Activated B cell treated with CpG ODN at 0.5 μM for 24 hours (primary cell): Measurements from ENCODE around the gene LACTB. TPM values are rescaled to one million over a fixed set of nuclear protein-coding genes. Genes with fewer than 3 reads are reported as not detected.

Experiments used
- ATAC-seq: fragments of 200-7000 bp; cut with Tn5 transposase; one replicate; pipeline ENCODE4 v1.10.0; 2021; ENCODE audit warnings: low read depth, mild to moderate bottlenecking, moderate library complexity
- CTCF ChIA-PET: fragments of 350-600 bp; sonication (Branson Sonifier 250); formaldehyde crosslinking; loops from one replicate; lab custom pipeline; 2021; ENCODE audit warnings: antibody characterized with exemption; lab: Charles Lee
- POLR2A ChIA-PET: fragments of 350-600 bp; sonication (Branson Sonifier 250); formaldehyde crosslinking; loops from one replicate; lab custom pipeline; 2021; ENCODE audit warnings: antibody characterized with exemption; lab: Charles Lee
- DNase-seq: peaks from one replicate; pipeline ENCODE4 v3.0.0; 2022
- H3K27ac Mint-ChIP-seq: one replicate; pipeline ENCODE4 v1.8.0; 2020; ENCODE audit warnings: mixed read lengths
- H3K27me3 Mint-ChIP-seq: one replicate; pipeline ENCODE4 v1.8.0; 2021; ENCODE audit warnings: mixed read lengths
- H3K36me3 Mint-ChIP-seq: one replicate; pipeline ENCODE4 v1.8.0; 2021; ENCODE audit warnings: low read depth, mixed read lengths
- H3K4me1 Mint-ChIP-seq: one replicate; pipeline ENCODE4 v1.8.0; 2021; ENCODE audit warnings: mixed read lengths
- H3K4me3 Mint-ChIP-seq: one replicate; pipeline ENCODE4 v1.8.0; 2020; ENCODE audit warnings: mild to moderate bottlenecking, mixed read lengths
- H3K9me3 Mint-ChIP-seq: one replicate; pipeline ENCODE4 v1.8.0; 2020; ENCODE audit warnings: mixed read lengths
- intact Hi-C: fragments of 100-400 bp; cut with micrococcal nuclease; formaldehyde crosslinking; loops from one replicate; pipeline ENCODE4 v1.15.1; 2024
- total RNA-seq: library from RNA; stranded (reverse); gene quantifications from 2 replicates; pipeline ENCODE4 v1.2.3, GENCODE V29; 2022
- TF ChIP-seq, protein P1 (sequence below): fragments of 200-600 bp; IDR thresholded peaks from one replicate; pipeline ENCODE4 v1.8.0; 2022; ENCODE audit warnings: antibody characterized with exemption, mild to moderate bottlenecking

LACTB gene
- total RNA-seq, 1 donor from 2014 or later = 28.1 TPM

DNA sequence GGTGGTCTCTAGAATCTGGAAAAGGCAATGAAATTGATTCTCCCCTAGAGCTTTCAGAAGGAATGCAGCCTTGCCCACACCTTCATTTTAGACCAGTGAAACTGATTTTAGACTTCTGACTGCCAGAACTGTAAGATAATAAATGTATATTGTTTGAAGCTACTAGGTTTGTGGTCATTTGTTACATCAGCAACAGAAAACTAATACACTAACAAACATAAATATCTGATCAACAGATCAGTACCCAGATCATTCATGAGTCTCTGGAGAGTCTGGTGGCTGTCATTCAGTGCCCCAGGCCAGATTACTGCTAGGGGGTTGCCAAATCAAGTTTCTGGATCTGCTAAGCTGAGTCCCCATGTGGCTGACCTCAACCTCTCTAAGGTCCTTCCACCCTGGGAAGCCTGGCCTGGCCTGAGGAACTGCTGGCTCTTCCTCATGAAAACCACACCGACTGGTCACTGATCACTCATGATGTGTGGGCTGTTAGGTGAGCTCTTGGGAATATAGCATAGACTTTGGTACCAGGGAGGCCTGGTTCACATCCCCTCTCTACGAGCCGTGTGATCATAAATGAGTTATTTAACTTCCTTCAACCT, 11.1 kb upstream of the LACTB start:
- Mint-ChIP-seq H3K4me1 (no peaks in the 10 kb centered on the region), H3K27ac (no peak overlapping the region), H3K27me3 (peaks cover 8% of the 10 kb centered on the region), H3K9me3 (no peaks in the 10 kb centered on the region), H3K36me3 (no peaks in the 10 kb centered on the region), H3K4me3 (no peak overlapping the region)
- CTCF ChIA-PET = no interaction called here
- POLR2A ChIA-PET = no interaction called here
- ATAC-seq (no peak), DNase-seq (no peak)
- TF ChIP-seq, protein P1, sequence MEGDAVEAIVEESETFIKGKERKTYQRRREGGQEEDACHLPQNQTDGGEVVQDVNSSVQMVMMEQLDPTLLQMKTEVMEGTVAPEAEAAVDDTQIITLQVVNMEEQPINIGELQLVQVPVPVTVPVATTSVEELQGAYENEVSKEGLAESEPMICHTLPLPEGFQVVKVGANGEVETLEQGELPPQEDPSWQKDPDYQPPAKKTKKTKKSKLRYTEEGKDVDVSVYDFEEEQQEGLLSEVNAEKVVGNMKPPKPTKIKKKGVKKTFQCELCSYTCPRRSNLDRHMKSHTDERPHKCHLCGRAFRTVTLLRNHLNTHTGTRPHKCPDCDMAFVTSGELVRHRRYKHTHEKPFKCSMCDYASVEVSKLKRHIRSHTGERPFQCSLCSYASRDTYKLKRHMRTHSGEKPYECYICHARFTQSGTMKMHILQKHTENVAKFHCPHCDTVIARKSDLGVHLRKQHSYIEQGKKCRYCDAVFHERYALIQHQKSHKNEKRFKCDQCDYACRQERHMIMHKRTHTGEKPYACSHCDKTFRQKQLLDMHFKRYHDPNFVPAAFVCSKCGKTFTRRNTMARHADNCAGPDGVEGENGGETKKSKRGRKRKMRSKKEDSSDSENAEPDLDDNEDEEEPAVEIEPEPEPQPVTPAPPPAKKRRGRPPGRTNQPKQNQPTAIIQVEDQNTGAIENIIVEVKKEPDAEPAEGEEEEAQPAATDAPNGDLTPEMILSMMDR = no peak
- intact Hi-C loops = no loop called here

DNA sequence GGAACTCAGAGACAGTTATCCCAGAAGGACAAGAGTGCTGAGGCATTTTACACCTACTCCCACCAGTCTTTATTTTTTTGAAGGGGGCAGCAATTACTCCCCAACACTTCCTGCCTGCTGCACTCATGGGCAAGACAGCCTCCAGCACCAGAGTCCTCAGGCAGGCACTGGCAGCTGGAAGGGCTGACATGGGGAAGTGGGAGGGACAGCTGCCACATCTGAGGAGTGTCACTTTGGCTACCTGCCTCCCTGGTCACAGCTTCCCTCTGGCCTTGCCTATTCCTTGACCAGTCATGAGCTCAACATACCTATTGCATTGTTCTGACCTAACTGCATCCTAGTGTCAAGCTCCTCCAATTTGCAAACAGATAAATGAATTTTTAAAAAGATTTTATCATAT, 10.2 kb upstream of the LACTB start:
- DNase-seq (no peak), ATAC-seq (no peak)
- H3K4me3 Mint-ChIP-seq = no peak overlapping the region
- peaks cover 5% of the 10 kb centered on the region for H3K27me3 Mint-ChIP-seq
- H3K4me1 Mint-ChIP-seq = no peaks in the 10 kb centered on the region
- POLR2A ChIA-PET = no interaction called here
- intact Hi-C loops = no loop called here
- H3K27ac Mint-ChIP-seq = no peak overlapping the region
- no peaks in the 10 kb centered on the region for H3K36me3 Mint-ChIP-seq
- no peaks in the 10 kb centered on the region for H3K9me3 Mint-ChIP-seq
- TF ChIP-seq, protein P1 = no peak
- CTCF ChIA-PET = no interaction called here

DNA sequence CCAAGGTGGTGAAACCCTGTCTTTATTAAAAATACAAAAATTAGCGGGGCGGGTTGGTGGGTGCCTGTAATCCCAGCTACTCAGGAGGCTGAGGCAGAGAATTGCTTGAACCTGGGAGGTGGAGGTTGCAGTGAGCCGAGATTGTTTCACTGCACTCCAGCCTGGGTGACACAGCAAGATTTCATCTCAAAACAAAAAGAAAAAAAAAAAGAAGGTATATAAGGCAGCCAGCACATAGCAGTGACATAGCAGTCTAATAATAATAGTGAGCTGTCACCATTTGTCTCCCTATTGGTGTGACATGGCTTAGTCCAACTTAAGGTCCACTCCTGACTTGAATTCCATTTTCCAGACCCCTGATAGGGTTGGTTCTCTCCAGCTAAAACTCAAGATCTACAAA, 8.8 kb upstream of the LACTB start:
- H3K27ac Mint-ChIP-seq = no peak overlapping the region
- DNase-seq (no peak), ATAC-seq (no peak)
- H3K36me3 Mint-ChIP-seq = no peaks in the 10 kb centered on the region
- no peaks in the 10 kb centered on the region for H3K9me3 Mint-ChIP-seq
- TF ChIP-seq, protein P1 = no peak
- intact Hi-C loops = no loop called here
- H3K4me3 Mint-ChIP-seq = no peak overlapping the region
- ChIA-PET CTCF (no interaction called here), POLR2A (no interaction called here)
- peaks cover 5% of the 10 kb centered on the region for H3K27me3 Mint-ChIP-seq
- H3K4me1 Mint-ChIP-seq = no peaks in the 10 kb centered on the region

DNA sequence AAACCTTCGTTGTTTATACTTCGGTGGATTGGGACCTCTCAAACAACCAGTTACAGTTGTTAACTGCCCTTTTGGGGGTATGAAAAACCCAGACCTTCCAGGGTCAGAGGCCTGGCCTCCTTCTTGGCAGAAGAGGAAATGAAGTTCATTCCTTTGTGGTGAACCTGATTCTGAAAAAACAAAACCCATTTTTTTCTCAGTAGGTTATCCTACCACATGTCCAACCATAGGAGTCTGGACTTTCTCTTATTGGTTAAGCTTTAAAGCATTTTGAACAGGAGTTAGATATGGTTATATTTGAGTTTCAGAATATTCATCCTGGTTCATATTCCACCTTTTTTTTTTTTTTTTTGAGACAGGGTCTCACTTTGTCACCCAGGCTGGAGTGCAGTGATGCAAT, 7.2 kb upstream of the LACTB start:
- Mint-ChIP-seq H3K27me3 (no peaks in the 10 kb centered on the region), H3K36me3 (no peaks in the 10 kb centered on the region), H3K9me3 (peaks cover 3% of the 10 kb centered on the region), H3K4me3 (no peak overlapping the region), H3K27ac (no peak overlapping the region), H3K4me1 (no peaks in the 10 kb centered on the region)
- ChIA-PET POLR2A (no interaction called here), CTCF (no interaction called here)
- TF ChIP-seq, protein P1 = no peak
- ATAC-seq = no peak
- no peak for DNase-seq
- intact Hi-C loops = no loop called here

DNA sequence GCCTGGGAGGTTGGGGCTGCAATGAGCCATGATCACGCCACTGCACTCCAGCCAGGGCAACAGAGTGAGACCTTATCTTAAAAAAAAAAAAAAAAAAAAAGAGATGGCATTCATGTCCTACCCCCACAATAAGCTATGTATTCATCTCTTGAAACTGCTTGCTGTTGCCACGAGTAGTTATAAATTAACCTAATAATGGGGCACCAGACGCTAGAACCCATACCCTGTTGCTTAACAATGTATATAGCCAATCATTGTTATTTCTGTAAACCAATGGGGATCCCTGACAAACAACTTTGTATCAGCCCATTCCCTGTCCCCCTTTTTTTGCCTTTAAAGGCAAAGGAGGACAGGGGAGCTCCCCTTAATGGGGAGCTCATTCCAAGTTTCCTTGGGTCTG, 2.8 kb upstream of the LACTB start:
- peaks cover 8% of the 10 kb centered on the region for H3K36me3 Mint-ChIP-seq
- intact Hi-C loops = no loop called here
- H3K9me3 Mint-ChIP-seq = peaks cover 13% of the 10 kb centered on the region
- ATAC-seq (no peak), DNase-seq (no peak)
- H3K4me1 Mint-ChIP-seq = peaks cover 15% of the 10 kb centered on the region
- H3K4me3 Mint-ChIP-seq = no peak overlapping the region
- ChIA-PET POLR2A (interaction anchor here (0.6 kb wide), 1 partner anchor 44 kb away, joined by 3 read pairs; no protein-coding TSS in a partner anchor), CTCF (no interaction called here)
- TF ChIP-seq, protein P1 = no peak
- no peak overlapping the region for H3K27ac Mint-ChIP-seq
- H3K27me3 Mint-ChIP-seq = no peaks in the 10 kb centered on the region
